HepG2 (cell line): Measurements from ENCODE around the gene SENP7. TPM values are rescaled to one million over a fixed set of nuclear protein-coding genes. Genes with fewer than 3 reads are reported as not detected.

Source experiments
- ATAC-seq: fragments of 200-7000 bp; cut with Tn5 transposase; 3 replicates; pipeline ENCODE4 v1.9.1; 2020; ENCODE audit warnings: mild to moderate bottlenecking, moderate library complexity
- BruUV-seq: library from RNA; stranded (reverse); fragments of 400-500 nt; replicated peaks from 2 replicates; lab custom pipeline; 2021; lab: Mats Ljungman, UMichigan
- CTCF ChIA-PET: fragments of 300-600 bp; formaldehyde crosslinking; extraction: SDS; loops from one replicate; lab custom pipeline; 2021; ENCODE audit warnings: low total read pairs, inconsistent platforms, low intra/inter-chr PET ratio; lab: Yijun Ruan, JAX
- POLR2A ChIA-PET: fragments of 350-600 bp; sonication (Branson Sonifier 250); formaldehyde crosslinking; loops from one replicate; lab custom pipeline; 2020; ENCODE audit warnings: antibody characterized with exemption, inconsistent platforms; lab: Yijun Ruan, JAX
- DNase-seq: peaks from one replicate; pipeline ENCODE4 v3.0.0-alpha.2; 2015; ENCODE audit warnings: low spot score
- FAIRE-seq: peaks from 3 replicates; lab custom pipeline; 2011; peaks lifted over from hg19 to GRCh38; lab: Jason Lieb, UNC
- H2AFZ ChIP-seq: one replicate; pipeline ENCODE4 v1.6.1; 2011; ENCODE audit warnings: low read length, inconsistent platforms
- H3K27ac ChIP-seq: fragments of 300-600 bp; 3 replicates; pipeline ENCODE4 v1.8.0; 2011; ENCODE audit warnings: mixed run types, mild to moderate bottlenecking, mixed read lengths, low read length, inconsistent platforms; ENCODE audit not compliant: insufficient read depth; ENCODE audit errors: extremely low read length
- H3K27me3 ChIP-seq, 2 experiments: fragments of 200-600 bp in 1 of 2; 2 replicates in 1 of 2; 3 replicates in 1 of 2; pipeline versions ENCODE4 v1.6.0 to v1.8.0; 2011; ENCODE audit warnings: low read length in 2 of 2, mild to moderate bottlenecking in 2 of 2, moderate library complexity in 2 of 2, inconsistent platforms in 1 of 2; ENCODE audit not compliant: insufficient read depth in 2 of 2, control insufficient read depth in 1 of 2
- H3K36me3 ChIP-seq, 2 experiments: fragments of 200-600 bp in 1 of 2; replicated peaks in 1 of 2; 2 replicates in 1 of 2; 3 replicates in 1 of 2; pipeline versions ENCODE4 v1.5.1 to v1.8.0; 2011; ENCODE audit warnings: low read length in 2 of 2, inconsistent platforms in 1 of 2; ENCODE audit not compliant: insufficient read depth in 2 of 2, control insufficient read depth in 1 of 2
- H3K4me1 ChIP-seq: 2 replicates; pipeline ENCODE4 v1.5.1; 2012; ENCODE audit warnings: low read length, inconsistent platforms; ENCODE audit not compliant: insufficient read depth
- H3K4me2 ChIP-seq: 2 replicates; pipeline ENCODE4 v1.6.0; 2011; ENCODE audit warnings: low read depth, low read length, inconsistent platforms
- H3K4me3 ChIP-seq, 3 experiments: fragments of 200-600 bp in 1 of 3; sonication (generic), shearing (Covaris generic) in 1 of 3; replicated peaks in 1 of 3; 2 replicates each; pipeline ENCODE4 v1.5.1; 2011 to 2016; ENCODE audit warnings: low read length in 3 of 3, inconsistent platforms in 2 of 3, low read depth in 2 of 3, mild to moderate bottlenecking in 2 of 3, control low read depth in 1 of 3, mixed read lengths in 1 of 3; ENCODE audit not compliant: insufficient read depth in 1 of 3
- H3K79me2 ChIP-seq: one replicate; pipeline ENCODE4 v1.6.1; 2011; ENCODE audit warnings: low read length, inconsistent platforms; ENCODE audit not compliant: insufficient read depth
- H3K9ac ChIP-seq: 2 replicates; pipeline ENCODE4 v1.6.0; 2011; ENCODE audit warnings: mild to moderate bottlenecking, low read depth, low read length, inconsistent platforms; ENCODE audit not compliant: insufficient read depth
- H3K9me3 ChIP-seq: 2 replicates; pipeline ENCODE4 v1.5.1; 2012; ENCODE audit warnings: mild to moderate bottlenecking, low read length
- H4K20me1 ChIP-seq: 2 replicates; pipeline ENCODE4 v1.6.0; 2011; ENCODE audit warnings: inconsistent platforms, mild to moderate bottlenecking, low read length, moderate library complexity; ENCODE audit not compliant: insufficient read depth
- DMAP1 ChIP-seq: IDR thresholded peaks from 2 replicates; pipeline ENCODE4 v1.6.1; 2016
- EZH2 ChIP-seq: conservative IDR thresholded peaks from 2 replicates; pipeline ENCODE4 v1.6.1; 2012; ENCODE audit warnings: mild to moderate bottlenecking, low read depth, low read length, moderate library complexity
- MTF1 ChIP-seq: sonication (generic); formaldehyde crosslinking; IDR thresholded peaks from 2 replicates; pipeline ENCODE4 v1.5.0; 2020; ENCODE audit warnings: missing genetic modification reagents
- NRL ChIP-seq: sonication (generic); formaldehyde crosslinking; IDR thresholded peaks from 2 replicates; pipeline ENCODE4 v1.5.0; 2020; ENCODE audit warnings: missing genetic modification reagents, mild to moderate bottlenecking, moderate library complexity, borderline replicate concordance
- RBAK ChIP-seq: sonication (generic); formaldehyde crosslinking; IDR thresholded peaks from 2 replicates; pipeline ENCODE4 v1.5.1; 2020; ENCODE audit warnings: mild to moderate bottlenecking, missing genetic modification reagents
- SMYD3 ChIP-seq: sonication (generic); formaldehyde crosslinking; IDR thresholded peaks from 2 replicates; pipeline ENCODE4 v1.8.1; 2023; ENCODE audit warnings: mild to moderate bottlenecking, missing genetic modification reagents
- SOX5 ChIP-seq: IDR thresholded peaks from 2 replicates; pipeline ENCODE4 v1.6.1; 2016; ENCODE audit warnings: borderline replicate concordance
- TMF1 ChIP-seq: sonication (generic); formaldehyde crosslinking; IDR thresholded peaks from 2 replicates; pipeline ENCODE4 v1.8.1; 2022; ENCODE audit warnings: low read depth, missing genetic modification reagents
- U2AF2 ChIP-seq: fragments of 200-400 bp; formaldehyde crosslinking; IDR thresholded peaks from 2 replicates; pipeline ENCODE4 v1.6.1; 2017; ENCODE audit warnings: low read depth, mild to moderate bottlenecking, low read length
- ZNF136 ChIP-seq: sonication (generic); formaldehyde crosslinking; IDR thresholded peaks from 2 replicates; pipeline ENCODE4 v1.8.1; 2022; ENCODE audit warnings: low read depth, mild to moderate bottlenecking, moderate library complexity, missing genetic modification reagents
- ZNF317 ChIP-seq: sonication (generic); formaldehyde crosslinking; IDR thresholded peaks from 2 replicates; pipeline ENCODE4 v1.5.0; 2020; ENCODE audit warnings: mild to moderate bottlenecking, missing genetic modification reagents
- ZNF33A ChIP-seq: sonication (generic); formaldehyde crosslinking; IDR thresholded peaks from 2 replicates; pipeline ENCODE4 v1.5.1; 2020; ENCODE audit warnings: missing genetic modification reagents, mild to moderate bottlenecking, moderate library complexity, borderline replicate concordance
- ZNF589 ChIP-seq: sonication (generic); formaldehyde crosslinking; conservative IDR thresholded peaks from 2 replicates; pipeline ENCODE4 v1.8.0; 2022; ENCODE audit warnings: mild to moderate bottlenecking, moderate library complexity, missing genetic modification reagents
- ZNF75D ChIP-seq: sonication (generic); formaldehyde crosslinking; IDR thresholded peaks from 2 replicates; pipeline ENCODE4 v1.8.1; 2023; ENCODE audit warnings: missing genetic modification reagents, mild to moderate bottlenecking, borderline replicate concordance
- WGBS: methylation state at CpG from one replicate; pipeline ENCODE4 v1.1.6; 2017; ENCODE audit warnings: low lambda C conversion rate; 5-methylcytosine and 5-hydroxymethylcytosine counted together
- in situ Hi-C: cut with HindIII; loops from 2 replicates; pipeline ENCODE4 v1.10.0; 2017; ENCODE audit warnings: low pct_unique_long_range_greater_than_20kb; ENCODE audit not compliant: extremely low pct_ligation_motif_present
- intact Hi-C: fragments of 100-400 bp; cut with micrococcal nuclease; formaldehyde crosslinking; loops from one replicate; pipeline ENCODE4 v1.10.0; 2022; ENCODE audit not compliant: unreplicated experiment
- polyA plus RNA-seq, 8 experiments: library from polyadenylated mRNA; depleted of rRNA in 3 of 8; stranded (reverse) in 7 of 8; unstranded in 1 of 8; fragments of >200 nt; fragmentation: Illumina TruSeq in 4 of 8; extraction: Trizol in 4 of 8; gene quantifications; 2 replicates each; pipeline versions ENCODE4 v1.2.1 to v1.2.3, GENCODE V29; 2011 to 2016; ENCODE audit warnings: low read depth in 4 of 8, missing spikeins in 1 of 8, mixed read lengths in 1 of 8; ENCODE audit not compliant: insufficient read depth in 1 of 8
- total RNA-seq, 5 experiments: library from RNA; depleted of rRNA; stranded (reverse); fragments of >200 nt; fragmentation: Illumina TruSeq; extraction: Trizol; gene quantifications; 2 replicates each; pipeline ENCODE4 v1.2.3, GENCODE V29; 2016; ENCODE audit warnings: low read depth in 1 of 5
- TF ChIP-seq, protein P1 (sequence below): IDR thresholded peaks from 2 replicates; pipeline ENCODE4 v1.6.1; 2012; ENCODE audit warnings: inconsistent platforms

SENP7 gene
- total and polyA plus RNA-seq, 2 of the 13 experiments (the other 11 are each of a cell fraction or from before 2014, with no cell fraction given), result 9.1 to 10.3 TPM

DNA sequence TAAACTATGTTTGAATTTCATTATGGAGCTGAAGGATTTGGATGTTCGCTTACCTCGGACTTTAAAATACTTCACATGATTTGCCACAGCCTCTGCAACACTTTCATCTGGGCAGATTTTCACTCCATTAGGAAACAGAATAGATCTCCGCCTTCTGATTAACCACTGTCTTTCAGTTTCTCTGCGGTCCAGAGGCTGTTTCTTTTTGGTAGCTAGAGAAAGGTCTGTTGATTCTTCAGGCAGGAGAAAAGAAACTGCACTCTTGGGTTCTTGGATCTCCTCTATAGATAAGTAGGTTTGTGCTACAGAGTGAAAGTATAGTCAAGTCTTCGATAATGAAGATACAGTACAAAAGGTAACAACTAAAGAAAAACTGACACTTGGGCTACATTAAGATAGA lies 193.5 kb downstream of the SENP7 start:
- Histone ChIP-seq H3K4me2 (no peak overlapping the region), H4K20me1 (no peaks in the 10 kb centered on the region)
- WGBS, result 66% methylated on average over 5 of the region's 5 CpGs

DNA sequence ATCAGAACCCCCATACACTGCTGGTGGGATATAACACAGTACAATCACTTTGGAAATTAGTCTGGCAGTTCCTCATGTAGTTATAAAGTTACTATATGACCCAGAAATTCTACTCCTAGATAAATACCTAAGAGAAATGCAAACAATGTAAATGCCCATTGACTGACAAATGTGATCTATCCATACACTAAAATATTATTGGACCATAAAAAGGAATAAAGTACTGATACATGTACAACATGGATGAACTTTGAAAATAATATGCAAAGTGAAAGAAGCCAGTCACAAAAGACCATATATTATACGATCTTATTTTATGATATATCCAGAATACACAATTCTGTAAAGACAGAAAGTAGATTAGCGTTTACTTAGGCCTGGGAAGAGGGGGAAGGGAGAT lies 200.5 kb downstream of the SENP7 start:
- H3K4me3 ChIP-seq, result no peak overlapping the region
- intact Hi-C loops (no loop called here), in situ Hi-C loops (no loop called here)
- H4K20me1 ChIP-seq, result no peaks in the 10 kb centered on the region
- H3K36me3 ChIP-seq, result no peaks in the 10 kb centered on the region
- no peak overlapping the region for H3K4me2 ChIP-seq
- ATAC-seq (no peak), FAIRE-seq (no peak), DNase-seq (no peak)
- peaks cover 19% of the 10 kb centered on the region for H3K9me3 ChIP-seq
- ChIA-PET POLR2A (no interaction called here), CTCF (no interaction called here)
- BruUV-seq, result no TSS peak
- H3K4me1 ChIP-seq, result no peaks in the 10 kb centered on the region
- no peaks in the 10 kb centered on the region for H3K27me3 ChIP-seq
- H3K9ac ChIP-seq, result no peak overlapping the region
- no peak overlapping the region for H3K27ac ChIP-seq
- TF ChIP-seq NRL (CRISPR knock-in tag), result no peak
- H2AFZ ChIP-seq, result no peak overlapping the region
- 1% methylated on average over 2 of the region's 2 CpGs for WGBS
- H3K79me2 ChIP-seq, result no peaks in the 10 kb centered on the region

More for the DNA sequence above, 193.5 kb downstream of the SENP7 start:
- Histone ChIP-seq H3K79me2 (no peaks in the 10 kb centered on the region), H3K27me3 (no peaks in the 10 kb centered on the region), H3K4me1 (no peaks in the 10 kb centered on the region), H3K36me3 (no peaks in the 10 kb centered on the region), H3K9ac (no peak overlapping the region), H3K9me3 (no peaks in the 10 kb centered on the region), H2AFZ (no peak overlapping the region), H3K4me3 (no peak overlapping the region), H3K27ac (no peak overlapping the region)
- TF ChIP-seq DMAP1 (CRISPR knock-in tag) (no peak), RBAK (no peak), ZNF589 (no peak), U2AF2 (no peak), SMYD3 (CRISPR knock-in tag) (no peak), ZNF33A (CRISPR knock-in tag) (no peak), ZNF75D (CRISPR knock-in tag) (no peak), ZNF136 (CRISPR knock-in tag) (no peak), MTF1 (CRISPR knock-in tag) (no peak), EZH2 (no peak), TMF1 (CRISPR knock-in tag) (no peak), ZNF317 (CRISPR knock-in tag) (no peak), SOX5 (CRISPR knock-in tag) (no peak)
- TF ChIP-seq, protein P1, sequence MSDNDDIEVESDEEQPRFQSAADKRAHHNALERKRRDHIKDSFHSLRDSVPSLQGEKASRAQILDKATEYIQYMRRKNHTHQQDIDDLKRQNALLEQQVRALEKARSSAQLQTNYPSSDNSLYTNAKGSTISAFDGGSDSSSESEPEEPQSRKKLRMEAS, result no peak
- ChIA-PET CTCF (no interaction called here), POLR2A (no interaction called here)
- DNase-seq, result no peak
- FAIRE-seq, result no peak
- ATAC-seq, result no peak
- in situ Hi-C loops, result no loop called here
- intact Hi-C loops, result no loop called here
- BruUV-seq, result no TSS peak
